PC-3 (cell line): ENCODE results near the gene DISC1.

Source experiments
- EZH2 ChIP-seq: fragments of 300-600 bp; sonication (generic); IDR thresholded peaks from one replicate; pipeline ENCODE4 v1.6.1; 2017; ENCODE audit warnings: antibody characterized with exemption, mild to moderate bottlenecking, low read length; ENCODE audit not compliant: unreplicated experiment
- EZH2phosphoT487 ChIP-seq: fragments of 300-600 bp; sonication (generic); IDR thresholded peaks from 2 replicates; pipeline ENCODE4 v1.6.1; 2018; ENCODE audit warnings: mild to moderate bottlenecking, antibody characterized with exemption, low read length, borderline replicate concordance
- TF ChIP-seq, protein P1 (sequence below): fragments of 300-600 bp; sonication (generic); conservative IDR thresholded peaks from 2 replicates; pipeline ENCODE4 v1.5.1; 2017; ENCODE audit warnings: antibody characterized with exemption, low read depth, mild to moderate bottlenecking, low read length

DNA sequence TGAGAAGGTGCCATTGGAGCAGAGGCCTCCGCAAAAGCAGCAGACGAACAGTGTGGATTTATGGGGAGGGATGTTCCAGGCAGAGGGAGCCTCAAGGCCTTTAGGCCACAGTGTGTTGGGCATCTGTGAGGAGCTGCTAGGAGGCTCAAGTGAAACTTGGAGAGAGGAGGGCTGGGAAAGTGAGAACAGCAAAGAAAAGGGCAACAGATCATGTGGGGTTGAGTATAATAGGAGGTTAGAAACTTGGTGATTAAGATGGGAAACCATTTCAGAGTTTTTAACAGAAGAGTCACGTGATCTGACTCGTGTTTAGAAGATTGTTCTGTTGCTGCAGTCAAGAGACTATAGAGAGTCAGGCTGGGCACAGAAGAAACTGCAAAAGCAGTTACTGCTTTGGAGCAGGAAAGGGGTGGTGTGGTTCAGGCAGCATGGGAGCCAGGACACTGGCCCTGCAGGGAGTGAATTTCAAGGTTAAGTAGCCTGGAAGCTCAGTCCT, 277.0 kb downstream of the DISC1 start:
- TF ChIP-seq EZH2phosphoT487, result no peak
- TF ChIP-seq, protein P1, sequence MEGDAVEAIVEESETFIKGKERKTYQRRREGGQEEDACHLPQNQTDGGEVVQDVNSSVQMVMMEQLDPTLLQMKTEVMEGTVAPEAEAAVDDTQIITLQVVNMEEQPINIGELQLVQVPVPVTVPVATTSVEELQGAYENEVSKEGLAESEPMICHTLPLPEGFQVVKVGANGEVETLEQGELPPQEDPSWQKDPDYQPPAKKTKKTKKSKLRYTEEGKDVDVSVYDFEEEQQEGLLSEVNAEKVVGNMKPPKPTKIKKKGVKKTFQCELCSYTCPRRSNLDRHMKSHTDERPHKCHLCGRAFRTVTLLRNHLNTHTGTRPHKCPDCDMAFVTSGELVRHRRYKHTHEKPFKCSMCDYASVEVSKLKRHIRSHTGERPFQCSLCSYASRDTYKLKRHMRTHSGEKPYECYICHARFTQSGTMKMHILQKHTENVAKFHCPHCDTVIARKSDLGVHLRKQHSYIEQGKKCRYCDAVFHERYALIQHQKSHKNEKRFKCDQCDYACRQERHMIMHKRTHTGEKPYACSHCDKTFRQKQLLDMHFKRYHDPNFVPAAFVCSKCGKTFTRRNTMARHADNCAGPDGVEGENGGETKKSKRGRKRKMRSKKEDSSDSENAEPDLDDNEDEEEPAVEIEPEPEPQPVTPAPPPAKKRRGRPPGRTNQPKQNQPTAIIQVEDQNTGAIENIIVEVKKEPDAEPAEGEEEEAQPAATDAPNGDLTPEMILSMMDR, result no peak
- TF ChIP-seq EZH2, result no peak
